ENCODE data around the gene P3H1.

DNA sequence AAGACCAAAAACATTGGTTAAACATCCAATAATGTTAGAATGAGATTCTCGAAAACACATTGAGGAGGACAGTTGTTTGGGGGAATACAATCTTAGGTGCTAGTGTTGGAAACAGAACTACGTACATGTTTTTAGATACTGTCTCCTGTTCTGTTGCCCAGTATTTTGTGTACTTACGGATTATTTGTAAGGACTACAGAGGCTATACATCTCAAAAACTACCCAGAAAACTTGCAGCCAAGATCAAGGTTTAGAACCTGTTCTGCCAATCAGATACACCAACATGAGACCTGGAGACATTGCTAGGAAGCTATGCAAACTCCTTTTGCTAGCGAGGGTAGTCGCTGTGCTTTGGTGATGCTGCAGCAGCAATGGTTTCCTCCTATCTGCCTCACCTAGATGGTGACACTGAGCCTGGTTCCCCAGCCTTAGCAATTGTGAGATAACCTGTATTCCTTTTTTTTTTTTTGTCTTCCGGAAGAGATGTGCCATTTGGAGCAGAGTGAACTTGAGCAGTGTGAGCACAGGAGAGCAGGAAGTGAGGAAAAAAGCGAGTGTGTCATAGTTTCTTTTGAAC lies 62.9 kb downstream of the P3H1 start:
- TF ChIP-seq POLR2A (IDR thresholded peaks at IDR 0.05) (no peak), CTCF (IDR thresholded peaks at IDR 0.05 in 4 of 5, conservative IDR thresholded peaks at IDR 0.05 in 1 of 5) (no peak)

All from gastrocnemius medialis (tissue), 4 donors.